Hepatic stellate cell (primary cell): ENCODE data around the gene SLC25A2.

Experiments
- DNase-seq: peaks from one replicate; pipeline ENCODE4 v3.0.0; 2011; ENCODE audit warnings: low spot score

SLC25A2 gene

GRCh38 chr5:141313711-141314110 lies 9.9 kb upstream of the SLC25A2 start:
- no peak for DNase-seq

GRCh38 chr5:141306630-141307029 lies 2.8 kb upstream of the SLC25A2 start:
- no peak for DNase-seq

GRCh38 chr5:141298376-141298775 lies 5.5 kb downstream of the SLC25A2 start:
- no peak for DNase-seq

- DNase-seq = no peak
These were observed 30.9 kb downstream of the SLC25A2 start for GRCh38 chr5:141272906-141273305.

GRCh38 chr5:141269195-141269594 lies 34.7 kb downstream of the SLC25A2 start:
- DNase-seq = no peak

- DNase-seq = no peak
These were observed 42.7 kb downstream of the SLC25A2 start for GRCh38 chr5:141261238-141261546.

- DNase-seq = no peak
These were observed 43.2 kb downstream of the SLC25A2 start for GRCh38 chr5:141260458-141261237.

- no peak for DNase-seq
These were observed 44.9 kb downstream of the SLC25A2 start for GRCh38 chr5:141258948-141259347.

GRCh38 chr5:141258464-141258863 lies 45.4 kb downstream of the SLC25A2 start:
- DNase-seq = no peak
